CD4-positive, alpha-beta T cell treated with Interleukin-2 at 100 ng/mL for 4 hours (primary cell): ENCODE results near the gene XBP1.
"Not testable (repeated sequence)": the region's sequence is repeated elsewhere in the genome, so short reads cannot be mapped to it uniquely, and the experiment has no call there.

Experiments
- DNase-seq: peaks from one replicate; pipeline ENCODE4 v3.0.0-alpha.2; 2020; ENCODE audit warnings: low spot score

XBP1 gene

DNA sequence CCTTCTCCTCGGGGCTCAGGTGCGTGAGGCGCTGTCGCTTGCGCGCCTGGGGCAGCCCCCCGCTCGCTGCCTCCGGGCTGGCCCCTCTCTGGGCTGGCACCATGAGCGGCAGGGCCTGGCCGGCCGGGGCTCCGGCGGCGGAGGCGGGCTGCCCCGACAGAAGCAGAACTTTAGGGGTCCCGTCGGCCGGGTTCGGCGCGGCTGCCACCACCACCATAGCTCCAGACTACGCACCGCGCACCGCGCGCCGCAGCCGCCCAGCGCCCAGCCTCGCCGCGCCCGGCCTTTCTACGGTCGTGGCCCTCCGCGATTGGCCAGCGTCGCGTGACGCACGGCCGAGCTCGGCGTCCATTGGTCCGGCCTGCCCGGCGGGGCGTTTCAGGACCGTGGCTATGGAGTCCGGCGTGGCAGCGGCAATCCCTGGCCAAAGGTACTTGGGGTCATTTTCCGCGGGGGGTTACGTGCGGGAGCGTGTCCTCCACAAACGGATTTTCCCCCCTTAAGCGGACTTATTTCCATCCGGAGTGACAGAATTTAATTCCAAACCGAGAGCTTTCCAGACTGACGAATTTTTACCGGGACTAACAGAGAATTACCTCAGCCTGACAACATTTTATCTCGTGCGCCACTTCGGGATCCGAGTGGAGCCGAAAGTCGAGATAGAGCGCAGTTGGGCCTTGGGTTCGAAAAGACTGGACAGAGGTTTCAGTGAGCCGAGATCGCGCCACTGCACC, at the start of gene XBP1:
Gene XBP1, minus strand, starts transcription at position 262 of the 734 bp plus-strand sequence.
- peak; percentile 90 for DNase-seq

DNA sequence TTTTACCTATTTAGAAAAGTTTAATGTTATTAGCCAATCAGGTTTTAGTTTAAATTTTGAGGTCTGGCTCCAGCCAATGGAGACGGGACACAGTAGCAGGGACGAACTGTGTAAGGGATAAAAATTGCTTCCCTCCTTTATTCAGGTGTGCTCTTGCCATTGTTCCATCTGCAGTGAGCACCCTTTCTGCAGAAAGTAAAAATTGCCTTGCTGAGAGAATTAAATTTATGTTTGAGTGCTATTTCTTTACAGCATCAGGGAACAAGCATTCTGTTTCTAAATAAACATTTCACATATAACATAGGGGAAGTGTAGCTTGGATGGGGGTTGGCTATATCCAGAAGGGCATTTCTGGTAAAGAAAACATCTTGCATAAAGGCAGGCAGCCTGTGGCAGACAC, 46.6 kb upstream of the XBP1 start:
- no peak for DNase-seq

DNA sequence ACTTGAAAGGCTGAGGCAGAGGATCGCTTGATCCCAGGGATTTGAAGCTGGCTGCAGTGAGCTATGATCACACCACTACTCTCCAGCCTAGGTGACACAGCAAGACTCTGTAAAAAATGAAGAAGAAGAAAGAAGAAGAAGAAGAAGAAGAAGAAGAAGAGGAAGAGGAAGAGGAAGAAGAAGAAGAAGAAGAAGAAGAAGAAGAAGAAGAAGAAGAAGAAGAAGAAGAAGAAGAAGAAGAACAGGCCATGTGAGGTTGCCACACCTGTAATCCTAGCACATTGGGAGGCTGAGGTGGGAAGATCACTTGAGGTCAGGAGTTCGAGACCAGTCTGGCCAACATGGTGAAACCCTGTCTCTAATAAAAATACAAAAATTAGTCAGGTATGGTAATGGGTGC, 43.9 kb upstream of the XBP1 start:
- not testable (repeated sequence) for DNase-seq

DNA sequence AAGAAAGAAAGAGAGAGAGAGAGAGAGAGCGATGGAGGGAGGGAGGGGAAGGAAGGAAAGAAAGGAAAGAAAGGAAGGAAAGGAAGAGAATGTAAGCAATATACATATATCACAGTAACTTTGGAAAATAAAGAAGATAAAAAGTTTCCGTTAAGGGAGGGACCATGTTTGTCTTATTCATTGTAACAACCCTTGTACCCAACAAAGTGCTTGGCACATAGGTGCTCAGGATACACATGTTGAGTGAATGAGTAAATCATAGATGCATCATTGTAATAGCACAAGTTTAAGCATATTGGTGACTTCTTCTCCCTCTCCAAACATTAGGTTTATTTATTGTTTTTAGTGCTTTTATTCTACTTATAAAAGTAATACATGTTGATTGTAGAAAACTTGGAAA, 43.3 kb upstream of the XBP1 start:
- no peak for DNase-seq

DNA sequence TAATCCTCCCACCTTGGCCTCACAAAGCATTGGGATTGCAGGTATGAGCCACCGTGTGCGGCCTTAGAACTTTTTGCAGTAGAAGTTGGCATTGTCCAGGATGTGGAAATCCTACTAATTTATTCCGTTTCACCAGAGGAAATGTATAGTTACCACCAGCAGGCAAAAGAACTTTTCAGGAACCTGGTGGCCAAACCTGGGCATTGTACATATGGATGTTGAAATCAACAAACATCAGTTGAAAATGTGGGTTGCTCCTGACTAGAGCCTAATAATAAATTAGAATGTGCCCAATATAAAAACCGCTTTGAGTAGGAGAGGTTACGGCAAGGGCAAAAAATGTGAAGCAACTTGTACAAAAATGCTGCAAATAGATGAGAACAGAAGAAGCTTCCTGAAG, 40.7 kb upstream of the XBP1 start:
- no peak for DNase-seq

DNA sequence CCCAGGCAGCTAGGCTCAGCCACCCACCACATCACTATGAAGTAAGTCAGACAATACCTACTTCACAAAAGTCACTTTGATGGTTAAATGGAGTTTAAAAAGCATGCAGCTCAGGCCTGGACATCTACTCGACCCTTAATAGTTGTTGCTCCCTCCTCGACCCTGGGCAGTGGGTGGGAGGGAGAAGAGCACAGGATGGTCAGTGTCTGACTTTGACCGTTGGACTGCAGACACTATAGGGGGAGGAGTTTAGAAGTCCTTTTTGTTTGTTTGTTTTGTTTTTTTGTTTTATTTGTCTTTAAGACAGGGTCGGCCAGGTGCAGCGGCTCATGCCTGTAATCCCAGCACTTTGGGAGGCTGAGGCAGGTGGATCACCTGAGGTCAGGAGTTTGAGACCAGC, 38.6 kb upstream of the XBP1 start:
- DNase-seq: no peak

DNA sequence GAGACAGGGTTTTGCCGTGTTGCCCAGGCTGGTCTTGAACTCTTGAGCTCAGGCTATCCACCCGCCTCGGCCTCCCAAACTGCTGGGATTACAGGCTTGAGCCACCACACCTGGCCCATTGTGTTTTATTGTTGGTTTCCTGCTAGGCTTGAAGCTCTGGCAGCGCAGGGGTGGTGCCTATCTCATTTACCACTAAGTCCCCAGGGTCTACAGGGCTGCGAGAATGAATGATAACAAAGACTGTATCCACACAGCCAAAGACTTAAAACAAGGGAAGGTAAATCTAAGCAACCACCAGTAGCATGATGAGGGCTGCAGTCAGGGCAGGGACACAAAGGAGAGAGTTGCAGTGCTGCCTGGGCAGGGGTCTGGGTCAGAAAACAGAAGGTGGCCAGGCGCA, 37.3 kb upstream of the XBP1 start:
- no peak for DNase-seq

DNA sequence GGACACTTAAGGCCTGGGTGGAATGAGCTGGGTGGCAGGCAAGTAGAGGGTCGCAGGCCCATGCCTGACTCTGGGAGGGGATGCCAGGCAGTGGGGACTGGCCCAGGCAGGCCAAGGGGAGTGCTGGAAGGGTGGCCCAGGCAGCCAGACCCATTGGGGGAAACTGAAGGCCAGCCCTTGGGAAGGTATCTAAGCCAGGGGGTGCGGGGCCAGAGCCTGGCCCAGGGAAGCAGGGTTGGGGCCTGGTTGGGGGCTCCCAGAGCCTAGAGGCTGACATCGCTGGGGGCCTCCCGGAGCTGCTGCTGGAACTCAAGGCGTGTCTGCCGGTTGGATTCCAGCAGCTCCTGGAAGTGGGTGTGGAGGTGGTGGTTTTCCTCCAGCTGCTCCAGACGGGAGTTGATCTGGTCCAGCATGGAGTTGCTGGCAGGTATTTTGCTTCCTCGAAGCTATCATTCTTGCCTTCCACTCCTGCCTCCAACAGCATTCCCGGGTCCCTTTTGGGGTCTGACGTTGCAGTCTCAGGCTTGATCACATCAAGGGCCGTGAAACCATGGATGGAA, 35.3 kb upstream of the XBP1 start:
- DNase-seq: no peak

DNA sequence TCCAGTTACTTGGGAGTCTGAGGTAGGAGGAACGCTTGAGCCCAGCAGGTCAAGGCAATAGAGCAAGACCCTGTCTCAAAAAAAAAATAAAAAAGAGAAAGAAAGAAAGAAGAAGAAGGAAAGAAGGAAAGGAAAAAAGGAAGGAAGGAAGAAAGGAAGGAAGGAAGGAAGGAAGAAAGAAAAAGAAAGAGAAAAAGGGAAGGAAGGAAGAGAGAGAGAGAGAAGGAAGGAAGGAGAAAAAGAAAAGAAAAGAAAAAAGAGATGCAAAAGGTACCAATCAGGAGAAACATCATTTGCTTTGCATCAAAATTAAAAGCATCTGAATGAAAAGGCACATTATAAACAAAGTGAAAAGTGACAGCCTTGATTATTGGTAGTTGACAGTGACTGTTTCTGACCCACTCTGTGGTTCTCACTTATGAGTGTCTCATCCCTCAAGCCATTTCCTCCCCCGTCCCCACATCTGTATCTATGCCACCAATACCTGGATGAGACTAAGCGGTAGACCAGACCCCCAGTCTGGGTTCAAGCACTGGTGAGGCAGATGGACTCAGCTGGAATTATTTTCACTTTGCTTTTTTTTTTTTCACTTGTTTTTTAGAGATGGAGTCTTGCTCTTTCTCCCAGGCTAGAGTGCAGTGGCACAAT, 33.0 kb upstream of the XBP1 start:
- no peak for DNase-seq

DNA sequence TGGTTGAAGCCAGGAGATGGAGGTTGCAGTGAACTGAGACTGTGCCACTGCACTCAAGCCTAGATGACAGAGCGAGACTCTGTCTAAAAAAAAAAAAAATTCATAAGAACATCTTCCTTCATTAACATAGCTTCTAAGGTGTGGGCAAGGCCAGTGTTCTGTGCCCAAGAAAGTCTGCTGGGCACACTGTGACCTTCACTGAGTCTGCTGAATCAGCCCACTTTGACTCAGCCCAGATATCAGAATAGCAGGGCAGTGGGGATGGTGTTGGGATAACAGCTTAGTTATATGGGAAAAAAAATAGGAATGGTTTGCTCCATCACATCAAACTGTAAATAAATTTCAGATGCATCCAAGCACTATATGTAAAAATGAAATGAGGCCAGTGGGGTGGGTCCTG, 32.4 kb upstream of the XBP1 start:
- DNase-seq: no peak

DNA sequence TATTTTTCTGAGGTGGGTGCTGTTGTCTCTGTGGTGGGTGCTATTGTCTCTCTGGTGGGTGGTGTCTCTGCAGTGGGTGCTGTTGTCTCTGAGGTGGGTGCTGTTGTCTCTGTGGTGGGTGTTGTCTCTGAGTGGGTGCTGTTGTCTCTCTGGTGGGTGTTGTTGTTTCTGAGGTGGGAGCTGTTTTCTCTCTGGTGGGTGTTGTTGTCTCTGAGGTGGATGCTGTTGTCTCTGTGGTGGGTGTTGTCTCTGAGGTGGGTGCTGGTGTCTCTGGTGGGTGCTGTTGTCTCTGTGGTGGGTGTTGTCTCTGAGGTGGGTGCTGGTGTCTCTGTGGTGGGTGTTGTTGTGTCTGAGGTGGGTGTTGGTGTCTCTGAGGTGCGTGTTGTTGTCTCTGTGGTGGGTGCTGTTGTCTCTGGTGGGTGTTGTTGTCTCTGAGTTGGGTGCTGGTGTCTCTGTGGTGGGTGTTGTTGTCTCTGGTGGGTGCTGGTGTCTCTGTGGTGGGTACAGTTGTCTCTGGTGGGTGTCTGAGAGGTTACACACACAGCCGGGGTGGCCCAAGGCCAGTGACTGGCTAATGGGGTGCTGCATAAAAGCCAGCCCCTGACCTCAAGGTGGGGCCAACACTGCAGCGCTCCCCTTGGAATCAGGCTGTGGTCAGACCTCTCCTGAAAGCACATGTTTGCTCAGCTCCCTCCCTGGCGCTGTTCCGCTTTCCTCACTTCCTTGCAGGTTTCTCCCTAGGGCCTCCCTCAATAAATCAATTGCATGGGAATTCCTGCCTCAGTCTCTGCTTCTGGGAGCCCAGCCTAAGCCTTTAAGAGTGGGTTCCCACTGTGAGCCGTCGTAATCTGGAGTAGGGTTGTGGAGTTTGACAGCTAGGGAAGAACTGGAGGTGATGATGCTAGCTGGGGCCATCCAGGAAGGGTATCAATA, 31.0 kb upstream of the XBP1 start:
- no peak for DNase-seq

DNA sequence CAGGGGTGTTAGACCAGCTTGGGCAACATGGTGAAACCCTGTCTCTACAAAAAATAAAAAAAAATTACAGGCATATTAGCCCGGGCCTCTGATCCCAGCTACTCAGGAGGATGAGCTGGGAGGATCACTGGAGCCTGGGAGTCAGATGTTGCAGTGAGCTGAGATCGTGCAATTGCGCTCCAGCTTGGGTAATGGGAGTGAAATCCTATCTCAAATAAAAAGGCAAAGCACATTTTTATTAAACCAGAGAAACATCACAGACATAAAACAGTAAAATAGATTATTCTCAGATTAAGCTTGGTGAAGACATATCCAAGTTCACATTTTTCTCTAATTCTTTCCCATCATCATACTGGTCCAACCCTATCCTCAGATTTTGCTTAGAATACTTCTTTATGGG, 30.1 kb upstream of the XBP1 start:
- no peak for DNase-seq

DNA sequence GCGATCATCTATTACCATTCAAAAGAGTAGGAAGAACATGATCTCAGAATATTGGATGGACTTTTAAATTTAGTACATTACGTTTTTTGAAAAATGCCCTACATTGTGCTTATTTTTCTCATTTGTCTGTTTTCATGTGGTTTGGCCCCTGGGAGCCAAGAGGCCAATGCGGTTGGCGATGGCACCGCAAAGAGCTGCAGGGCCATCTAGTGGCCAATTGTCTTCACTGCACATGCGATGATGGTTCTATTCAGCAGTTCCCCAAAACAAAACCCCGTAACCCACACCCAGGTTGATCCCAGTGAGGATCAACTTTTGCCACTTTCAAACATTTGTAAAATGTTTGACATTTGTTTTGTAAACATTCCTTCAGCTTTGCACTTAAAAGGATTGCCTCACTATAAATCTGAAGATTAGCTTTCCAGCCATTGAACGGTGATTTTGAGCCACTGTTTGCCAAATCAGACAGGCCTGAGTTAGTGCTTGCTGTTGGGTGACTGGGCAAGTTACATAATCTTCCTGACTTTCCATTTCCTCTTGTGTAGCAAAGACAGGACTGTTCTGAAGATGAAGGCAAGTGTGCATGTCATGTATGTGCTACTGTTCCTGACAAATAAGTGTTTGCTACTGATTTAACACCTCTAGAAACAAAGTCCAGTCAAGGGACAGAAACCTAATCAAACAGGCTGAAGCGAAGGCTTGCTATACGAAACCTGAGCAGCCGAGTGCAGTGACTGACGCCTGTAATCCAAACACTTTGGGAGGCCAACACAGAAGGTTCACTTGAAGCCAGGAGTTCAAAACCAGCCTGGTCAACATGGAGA, 29.2 kb upstream of the XBP1 start:
- peak; percentile 81 for DNase-seq

DNA sequence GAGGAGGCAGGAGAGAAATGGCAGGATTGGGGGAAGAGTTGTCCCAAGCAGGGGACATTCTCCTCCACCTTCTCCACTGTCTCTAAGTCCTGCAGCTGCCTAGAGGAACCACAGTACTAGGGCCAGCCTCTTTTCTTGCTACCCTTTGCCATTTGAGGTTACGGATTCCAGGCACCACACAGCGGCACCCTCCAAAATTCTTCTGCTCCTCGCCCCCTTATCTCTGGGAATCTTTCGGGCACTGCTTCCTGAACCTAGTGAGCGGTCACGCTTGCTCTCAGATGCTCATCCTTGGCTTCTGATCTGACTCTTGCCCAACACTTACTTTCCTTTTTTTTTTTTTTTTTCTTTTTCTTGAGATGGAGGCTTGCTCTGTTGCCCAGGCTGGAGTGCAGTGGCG, 26.6 kb upstream of the XBP1 start:
- no peak for DNase-seq

DNA sequence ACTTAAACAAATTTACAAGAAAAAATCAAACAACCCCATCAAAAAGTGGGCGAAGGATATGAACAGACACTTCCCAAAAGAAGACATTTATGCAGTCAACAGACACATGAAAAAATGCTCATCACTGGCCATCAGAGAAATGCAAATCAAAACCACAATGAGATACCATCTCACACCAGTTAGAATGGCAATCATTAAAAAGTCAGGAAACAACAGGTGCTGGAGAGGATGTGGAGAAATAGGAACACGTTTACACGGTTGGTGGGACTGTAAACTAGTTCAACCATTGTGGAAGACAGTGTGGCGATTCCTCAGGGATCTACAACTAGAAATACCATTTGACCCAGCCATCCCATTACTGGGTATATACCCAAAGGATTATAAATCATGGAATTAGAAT, 26.1 kb upstream of the XBP1 start:
- DNase-seq: not testable (repeated sequence)

DNA sequence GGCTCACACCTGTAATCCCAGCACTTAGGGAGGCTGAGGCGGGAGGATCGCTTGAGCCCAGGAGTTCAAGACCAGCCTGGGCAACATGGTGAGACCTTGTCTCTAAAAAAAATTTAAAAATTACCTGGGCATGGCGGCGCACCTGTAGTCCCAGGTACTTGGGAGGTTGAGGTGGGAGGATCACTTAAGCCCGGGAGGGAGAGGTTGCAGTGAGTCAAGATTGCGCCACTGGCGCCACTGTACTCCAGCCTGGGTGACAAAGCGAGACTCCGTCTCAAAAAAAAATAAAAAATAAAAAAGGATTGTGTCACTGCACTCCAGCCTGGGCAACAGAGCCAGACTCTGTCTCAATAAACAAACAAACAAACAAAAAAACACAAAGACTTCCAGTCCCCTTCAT, 24.1 kb upstream of the XBP1 start:
- DNase-seq: not testable (repeated sequence)

DNA sequence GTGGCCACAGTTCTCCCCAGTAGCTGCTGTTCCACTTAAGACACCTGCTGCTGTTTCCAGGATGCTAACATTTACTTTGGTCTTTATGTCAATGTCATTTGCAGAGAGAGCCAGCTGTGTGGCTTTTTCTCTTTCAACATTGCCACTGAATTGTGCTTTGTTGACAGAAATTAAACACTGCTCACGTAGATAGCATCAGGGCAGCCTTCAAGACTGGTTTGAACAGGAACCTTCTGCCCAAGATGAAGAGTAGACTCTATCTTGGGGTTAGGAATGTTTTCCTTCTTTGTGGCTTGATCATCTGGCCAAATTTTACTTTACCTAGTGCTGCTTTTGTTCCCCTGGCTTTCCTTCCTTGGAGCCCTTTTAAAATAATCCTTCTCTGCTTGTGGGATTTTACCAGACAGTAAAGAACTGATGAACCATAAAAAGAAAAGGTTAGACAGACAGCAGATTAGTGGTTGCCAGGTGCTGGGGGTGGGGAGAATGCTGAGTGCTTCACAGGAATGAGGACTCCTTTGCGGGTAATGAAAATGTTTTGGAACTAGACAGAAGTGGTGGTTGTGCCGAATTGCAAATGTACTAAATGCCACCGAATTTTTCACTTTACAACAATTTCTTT, 22.7 kb upstream of the XBP1 start:
- DNase-seq: peak; percentile 40

DNA sequence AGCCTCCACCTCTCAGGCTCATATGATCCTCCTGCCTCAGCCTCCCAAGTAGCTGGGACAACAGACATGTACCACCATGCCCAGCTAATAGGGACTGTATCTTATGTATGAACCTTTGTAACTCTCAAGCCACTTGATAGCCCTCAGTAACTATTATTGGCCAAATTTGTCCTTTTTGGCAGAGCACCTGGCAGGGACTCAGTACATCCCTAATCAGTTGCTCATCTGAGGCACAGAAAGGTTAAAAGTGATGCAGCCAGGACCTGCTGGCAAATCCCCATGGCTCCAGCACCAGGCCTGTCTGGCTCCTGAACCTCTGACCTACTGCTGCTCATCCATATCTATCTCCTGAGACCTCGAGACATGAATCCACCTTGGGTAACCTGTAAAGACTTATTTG, 21.1 kb upstream of the XBP1 start:
- no peak for DNase-seq

DNA sequence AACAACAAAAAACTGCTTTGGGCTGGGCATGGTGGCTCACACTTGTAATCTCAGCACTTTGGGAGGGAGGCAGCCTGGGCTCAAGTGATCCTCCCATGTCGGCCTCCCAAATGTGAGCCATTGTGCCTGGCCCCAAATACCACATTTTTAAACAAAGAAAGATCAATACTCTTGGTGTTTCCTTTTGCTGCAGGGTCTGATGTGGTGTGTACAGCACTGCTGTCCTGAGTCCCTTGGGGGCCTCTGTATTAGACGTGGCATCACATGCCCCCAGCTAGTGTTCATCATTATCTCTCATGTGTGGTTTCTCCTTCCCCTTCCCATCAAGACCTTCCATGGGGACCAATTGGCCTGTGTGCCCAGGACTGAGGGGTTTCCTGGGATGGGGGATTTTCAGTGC, 20.5 kb upstream of the XBP1 start:
- DNase-seq: no peak

DNA sequence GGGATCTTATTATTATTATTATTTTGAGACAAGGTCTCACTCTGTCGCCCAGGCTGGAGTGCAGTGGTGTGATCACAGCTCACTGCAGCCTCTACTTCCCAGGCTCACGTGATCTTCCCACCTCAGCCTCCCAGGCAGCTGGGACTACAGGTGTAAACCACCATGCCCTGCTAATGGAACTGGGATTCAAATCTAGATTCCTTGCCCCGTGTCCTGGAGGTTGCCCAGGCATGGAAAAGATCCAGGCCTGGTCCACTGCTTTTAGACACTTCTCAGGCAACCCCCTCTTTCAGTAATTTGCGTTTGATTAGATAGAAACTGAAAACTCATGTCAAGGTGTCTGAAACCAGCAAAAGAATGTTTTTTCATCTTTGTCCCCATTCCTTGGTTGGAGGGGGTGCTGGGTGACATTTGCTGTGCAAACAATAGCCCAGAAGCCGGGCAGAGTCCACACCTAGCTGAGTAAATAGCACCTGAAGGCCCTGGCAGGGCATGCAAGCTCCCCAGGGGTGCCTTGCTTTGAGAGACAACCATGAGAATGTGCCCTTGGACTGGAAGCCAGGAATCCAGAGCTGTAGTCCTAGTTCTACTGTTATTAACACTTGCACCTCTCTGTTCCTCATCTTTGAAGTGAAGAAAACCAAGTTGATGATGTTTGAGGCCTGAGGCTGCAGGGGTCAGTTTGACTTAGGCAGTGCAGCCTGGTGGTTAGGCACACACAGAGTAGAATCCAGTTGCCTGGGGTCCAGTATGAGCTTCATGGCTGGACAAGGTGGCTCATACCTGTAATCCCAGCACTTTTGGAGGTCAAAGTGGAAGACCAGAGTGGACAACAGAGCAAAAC, 19.1 kb upstream of the XBP1 start:
- no peak for DNase-seq
